HepG2 (cell line): Measurements from ENCODE around the gene ADAD2. TPM values are rescaled to one million over a fixed set of nuclear protein-coding genes. Genes with fewer than 3 reads are reported as not detected.

Source experiments
- ATAC-seq: fragments of 200-7000 bp; cut with Tn5 transposase; 3 replicates; pipeline ENCODE4 v1.9.1; 2020; ENCODE audit warnings: mild to moderate bottlenecking, moderate library complexity
- BruUV-seq: library from RNA; stranded (reverse); fragments of 400-500 nt; replicated peaks from 2 replicates; lab custom pipeline; 2021; lab: Mats Ljungman, UMichigan
- CTCF ChIA-PET: fragments of 300-600 bp; formaldehyde crosslinking; extraction: SDS; loops from one replicate; lab custom pipeline; 2021; ENCODE audit warnings: low total read pairs, inconsistent platforms, low intra/inter-chr PET ratio; lab: Yijun Ruan, JAX
- POLR2A ChIA-PET: fragments of 350-600 bp; sonication (Branson Sonifier 250); formaldehyde crosslinking; loops from one replicate; lab custom pipeline; 2020; ENCODE audit warnings: antibody characterized with exemption, inconsistent platforms; lab: Yijun Ruan, JAX
- DNase-seq: peaks from one replicate; pipeline ENCODE4 v3.0.0-alpha.2; 2015; ENCODE audit warnings: low spot score
- FAIRE-seq: peaks from 3 replicates; lab custom pipeline; 2011; peaks lifted over from hg19 to GRCh38; lab: Jason Lieb, UNC
- H2AFZ ChIP-seq: one replicate; pipeline ENCODE4 v1.6.1; 2011; ENCODE audit warnings: low read length, inconsistent platforms
- H3K27ac ChIP-seq: fragments of 300-600 bp; 3 replicates; pipeline ENCODE4 v1.8.0; 2011; ENCODE audit warnings: mixed run types, mild to moderate bottlenecking, mixed read lengths, low read length, inconsistent platforms; ENCODE audit not compliant: insufficient read depth; ENCODE audit errors: extremely low read length
- H3K27me3 ChIP-seq, 2 experiments: fragments of 200-600 bp in 1 of 2; 2 replicates in 1 of 2; 3 replicates in 1 of 2; pipeline versions ENCODE4 v1.6.0 to v1.8.0; 2011; ENCODE audit warnings: low read length in 2 of 2, mild to moderate bottlenecking in 2 of 2, moderate library complexity in 2 of 2, inconsistent platforms in 1 of 2; ENCODE audit not compliant: insufficient read depth in 2 of 2, control insufficient read depth in 1 of 2
- H3K36me3 ChIP-seq, 2 experiments: fragments of 200-600 bp in 1 of 2; replicated peaks in 1 of 2; 2 replicates in 1 of 2; 3 replicates in 1 of 2; pipeline versions ENCODE4 v1.5.1 to v1.8.0; 2011; ENCODE audit warnings: low read length in 2 of 2, inconsistent platforms in 1 of 2; ENCODE audit not compliant: insufficient read depth in 2 of 2, control insufficient read depth in 1 of 2
- H3K4me1 ChIP-seq: 2 replicates; pipeline ENCODE4 v1.5.1; 2012; ENCODE audit warnings: low read length, inconsistent platforms; ENCODE audit not compliant: insufficient read depth
- H3K4me2 ChIP-seq: 2 replicates; pipeline ENCODE4 v1.6.0; 2011; ENCODE audit warnings: low read depth, low read length, inconsistent platforms
- H3K4me3 ChIP-seq, 3 experiments: fragments of 200-600 bp in 1 of 3; sonication (generic), shearing (Covaris generic) in 1 of 3; replicated peaks in 1 of 3; 2 replicates each; pipeline ENCODE4 v1.5.1; 2011 to 2016; ENCODE audit warnings: low read length in 3 of 3, inconsistent platforms in 2 of 3, low read depth in 2 of 3, mild to moderate bottlenecking in 2 of 3, control low read depth in 1 of 3, mixed read lengths in 1 of 3; ENCODE audit not compliant: insufficient read depth in 1 of 3
- H3K79me2 ChIP-seq: one replicate; pipeline ENCODE4 v1.6.1; 2011; ENCODE audit warnings: low read length, inconsistent platforms; ENCODE audit not compliant: insufficient read depth
- H3K9ac ChIP-seq: 2 replicates; pipeline ENCODE4 v1.6.0; 2011; ENCODE audit warnings: mild to moderate bottlenecking, low read depth, low read length, inconsistent platforms; ENCODE audit not compliant: insufficient read depth
- H3K9me3 ChIP-seq: 2 replicates; pipeline ENCODE4 v1.5.1; 2012; ENCODE audit warnings: mild to moderate bottlenecking, low read length
- H4K20me1 ChIP-seq: 2 replicates; pipeline ENCODE4 v1.6.0; 2011; ENCODE audit warnings: inconsistent platforms, mild to moderate bottlenecking, low read length, moderate library complexity; ENCODE audit not compliant: insufficient read depth
- ARNTL ChIP-seq: sonication (generic); formaldehyde crosslinking; IDR thresholded peaks from 2 replicates; pipeline ENCODE4 v1.4.0; 2020; ENCODE audit warnings: mild to moderate bottlenecking, missing genetic modification reagents
- GATA4 ChIP-seq: sonication (generic); IDR thresholded peaks from 2 replicates; pipeline ENCODE4 v1.6.1; 2016; ENCODE audit warnings: antibody characterized with exemption, low read depth, borderline replicate concordance
- IRX3 ChIP-seq: sonication (generic); formaldehyde crosslinking; IDR thresholded peaks from 2 replicates; pipeline ENCODE4 v1.8.1; 2023; ENCODE audit warnings: mild to moderate bottlenecking, low read depth, missing genetic modification reagents, borderline replicate concordance
- KDM6A ChIP-seq: IDR thresholded peaks from 2 replicates; pipeline ENCODE4 v1.6.1; 2016; ENCODE audit warnings: low read depth
- KLF13 ChIP-seq: sonication (generic); formaldehyde crosslinking; IDR thresholded peaks from 2 replicates; pipeline ENCODE4 v1.4.0; 2020; ENCODE audit warnings: mild to moderate bottlenecking, missing genetic modification reagents
- MIER3 ChIP-seq: IDR thresholded peaks from 2 replicates; pipeline ENCODE4 v1.6.1; 2016; ENCODE audit warnings: missing compliant biosample characterization, borderline replicate concordance
- RBAK ChIP-seq: sonication (generic); formaldehyde crosslinking; IDR thresholded peaks from 2 replicates; pipeline ENCODE4 v1.5.1; 2020; ENCODE audit warnings: mild to moderate bottlenecking, missing genetic modification reagents
- RELA ChIP-seq: sonication (generic); formaldehyde crosslinking; IDR thresholded peaks from 2 replicates; pipeline ENCODE4 v1.4.0; 2020; ENCODE audit warnings: missing genetic modification reagents
- SNAI1 ChIP-seq: sonication (generic); formaldehyde crosslinking; IDR thresholded peaks from 2 replicates; pipeline ENCODE4 v1.5.0; 2020; ENCODE audit warnings: mild to moderate bottlenecking, missing genetic modification reagents, borderline replicate concordance
- ZNF33A ChIP-seq: sonication (generic); formaldehyde crosslinking; IDR thresholded peaks from 2 replicates; pipeline ENCODE4 v1.5.1; 2020; ENCODE audit warnings: missing genetic modification reagents, mild to moderate bottlenecking, moderate library complexity, borderline replicate concordance
- ZNF34 ChIP-seq: sonication (generic); formaldehyde crosslinking; IDR thresholded peaks from 2 replicates; pipeline ENCODE4 v1.4.0; 2020; ENCODE audit warnings: mild to moderate bottlenecking, missing genetic modification reagents, borderline replicate concordance
- ZNF547 ChIP-seq: sonication (generic); formaldehyde crosslinking; IDR thresholded peaks from 2 replicates; pipeline ENCODE4 v1.5.1; 2020; ENCODE audit warnings: mild to moderate bottlenecking, missing genetic modification reagents
- ZNF550 ChIP-seq: sonication (generic); formaldehyde crosslinking; IDR thresholded peaks from 2 replicates; pipeline ENCODE4 v1.4.0; 2020; ENCODE audit warnings: mild to moderate bottlenecking, missing genetic modification reagents, borderline replicate concordance
- ZNF781 ChIP-seq: sonication (generic); formaldehyde crosslinking; IDR thresholded peaks from 2 replicates; pipeline ENCODE4 v1.5.1; 2020; ENCODE audit warnings: borderline replicate concordance, mild to moderate bottlenecking, missing genetic modification reagents; ENCODE audit errors: not compliant biosample characterization
- ZNF790 ChIP-seq: sonication (generic); formaldehyde crosslinking; IDR thresholded peaks from 2 replicates; pipeline ENCODE4 v1.8.0; 2022; ENCODE audit warnings: missing genetic modification reagents, mild to moderate bottlenecking, borderline replicate concordance
- WGBS: methylation state at CpG from one replicate; pipeline ENCODE4 v1.1.6; 2017; ENCODE audit warnings: low lambda C conversion rate; 5-methylcytosine and 5-hydroxymethylcytosine counted together
- in situ Hi-C: cut with HindIII; loops from 2 replicates; pipeline ENCODE4 v1.10.0; 2017; ENCODE audit warnings: low pct_unique_long_range_greater_than_20kb; ENCODE audit not compliant: extremely low pct_ligation_motif_present
- intact Hi-C: fragments of 100-400 bp; cut with micrococcal nuclease; formaldehyde crosslinking; loops from one replicate; pipeline ENCODE4 v1.10.0; 2022; ENCODE audit not compliant: unreplicated experiment
- polyA plus RNA-seq, 8 experiments: library from polyadenylated mRNA; depleted of rRNA in 3 of 8; stranded (reverse) in 7 of 8; unstranded in 1 of 8; fragments of >200 nt; fragmentation: Illumina TruSeq in 4 of 8; extraction: Trizol in 4 of 8; gene quantifications; 2 replicates each; pipeline versions ENCODE4 v1.2.1 to v1.2.3, GENCODE V29; 2011 to 2016; ENCODE audit warnings: low read depth in 4 of 8, missing spikeins in 1 of 8, mixed read lengths in 1 of 8; ENCODE audit not compliant: insufficient read depth in 1 of 8
- total RNA-seq, 5 experiments: library from RNA; depleted of rRNA; stranded (reverse); fragments of >200 nt; fragmentation: Illumina TruSeq; extraction: Trizol; gene quantifications; 2 replicates each; pipeline ENCODE4 v1.2.3, GENCODE V29; 2016; ENCODE audit warnings: low read depth in 1 of 5
- TF ChIP-seq, protein P1 (sequence below): sonication (generic); formaldehyde crosslinking; IDR thresholded peaks from 2 replicates; pipeline ENCODE4 v1.4.0; 2020; ENCODE audit warnings: mild to moderate bottlenecking, missing genetic modification reagents
- TF ChIP-seq, protein P2 (sequence below): sonication (generic); formaldehyde crosslinking; conservative IDR thresholded peaks from 2 replicates; pipeline ENCODE4 v1.8.0; 2022; ENCODE audit warnings: low read depth, missing genetic modification reagents

Gene ADAD2
- total and polyA plus RNA-seq, 2 of the 13 experiments (the other 11 are each of a cell fraction or from before 2014, with no cell fraction given), result not detected

DNA sequence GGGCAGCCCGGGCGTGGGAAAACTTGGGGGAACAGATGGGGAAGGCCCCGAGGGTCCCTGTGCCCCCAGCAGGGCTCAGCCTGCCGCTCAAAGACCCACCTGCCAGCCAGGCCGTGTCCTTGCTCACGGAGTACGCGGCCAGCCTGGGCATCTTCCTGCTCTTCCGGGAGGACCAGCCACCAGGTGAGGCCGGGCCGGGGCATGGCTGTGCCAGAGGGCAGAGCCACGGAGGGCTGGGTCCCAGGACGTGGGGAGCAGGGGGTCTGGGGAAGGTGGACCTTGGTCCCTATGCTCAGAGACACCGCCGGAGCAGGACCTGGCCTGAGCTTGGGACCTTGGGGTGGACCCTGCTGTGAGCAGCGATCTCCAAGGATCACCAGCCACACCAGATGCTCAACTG lies 509 bp downstream of the ADAD2 start:
- no peak overlapping the region for H3K4me3 ChIP-seq
- no peaks in the 10 kb centered on the region for H4K20me1 ChIP-seq
- ATAC-seq (no peak), FAIRE-seq (no peak), DNase-seq (no peak)
- ChIA-PET POLR2A (no interaction called here), CTCF (no interaction called here)
- TF ChIP-seq IRX3 (CRISPR knock-in tag) (no peak), ZNF33A (CRISPR knock-in tag) (no peak), ZNF547 (CRISPR knock-in tag) (no peak), KLF13 (CRISPR knock-in tag) (no peak), MIER3 (CRISPR knock-in tag) (no peak), RELA (no peak), RBAK (CRISPR knock-in tag) (no peak), ZNF34 (CRISPR knock-in tag) (no peak), ZNF781 (CRISPR knock-in tag) (no peak), SNAI1 (no peak), ARNTL (CRISPR knock-in tag) (no peak), GATA4 (no peak), ZNF550 (CRISPR knock-in tag) (no peak), KDM6A (no peak), ZNF790 (CRISPR knock-in tag) (no peak)
- TF ChIP-seq, protein P1, sequence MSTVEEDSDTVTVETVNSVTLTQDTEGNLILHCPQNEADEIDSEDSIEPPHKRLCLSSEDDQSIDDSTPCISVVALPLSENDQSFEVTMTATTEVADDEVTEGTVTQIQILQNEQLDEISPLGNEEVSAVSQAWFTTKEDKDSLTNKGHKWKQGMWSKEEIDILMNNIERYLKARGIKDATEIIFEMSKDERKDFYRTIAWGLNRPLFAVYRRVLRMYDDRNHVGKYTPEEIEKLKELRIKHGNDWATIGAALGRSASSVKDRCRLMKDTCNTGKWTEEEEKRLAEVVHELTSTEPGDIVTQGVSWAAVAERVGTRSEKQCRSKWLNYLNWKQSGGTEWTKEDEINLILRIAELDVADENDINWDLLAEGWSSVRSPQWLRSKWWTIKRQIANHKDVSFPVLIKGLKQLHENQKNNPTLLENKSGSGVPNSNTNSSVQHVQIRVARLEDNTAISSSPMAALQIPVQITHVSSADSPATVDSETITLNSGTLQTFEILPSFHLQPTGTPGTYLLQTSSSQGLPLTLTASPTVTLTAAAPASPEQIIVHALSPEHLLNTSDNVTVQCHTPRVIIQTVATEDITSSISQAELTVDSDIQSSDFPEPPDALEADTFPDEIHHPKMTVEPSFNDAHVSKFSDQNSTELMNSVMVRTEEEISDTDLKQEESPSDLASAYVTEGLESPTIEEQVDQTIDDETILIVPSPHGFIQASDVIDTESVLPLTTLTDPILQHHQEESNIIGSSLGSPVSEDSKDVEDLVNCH (CRISPR knock-in tag), result no peak
- TF ChIP-seq, protein P2, sequence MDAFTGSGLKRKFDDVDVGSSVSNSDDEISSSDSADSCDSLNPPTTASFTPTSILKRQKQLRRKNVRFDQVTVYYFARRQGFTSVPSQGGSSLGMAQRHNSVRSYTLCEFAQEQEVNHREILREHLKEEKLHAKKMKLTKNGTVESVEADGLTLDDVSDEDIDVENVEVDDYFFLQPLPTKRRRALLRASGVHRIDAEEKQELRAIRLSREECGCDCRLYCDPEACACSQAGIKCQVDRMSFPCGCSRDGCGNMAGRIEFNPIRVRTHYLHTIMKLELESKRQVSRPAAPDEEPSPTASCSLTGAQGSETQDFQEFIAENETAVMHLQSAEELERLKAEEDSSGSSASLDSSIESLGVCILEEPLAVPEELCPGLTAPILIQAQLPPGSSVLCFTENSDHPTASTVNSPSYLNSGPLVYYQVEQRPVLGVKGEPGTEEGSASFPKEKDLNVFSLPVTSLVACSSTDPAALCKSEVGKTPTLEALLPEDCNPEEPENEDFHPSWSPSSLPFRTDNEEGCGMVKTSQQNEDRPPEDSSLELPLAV (CRISPR knock-in tag), result no peak
- H3K36me3 ChIP-seq, result no peaks in the 10 kb centered on the region
- no peak overlapping the region for H2AFZ ChIP-seq
- in situ Hi-C loops (loop anchor here (25.0 kb wide), 1 partner anchor 229 kb away; the partner anchor contains the start of genes NECAB2 and OSGIN1), intact Hi-C loops (no loop called here)
- H3K4me1 ChIP-seq, result no peaks in the 10 kb centered on the region
- peaks cover 11 to 39% of the 10 kb centered on the region in 2 experiments; a peak in 3 of 5 replicates for H3K27me3 ChIP-seq
- H3K9ac ChIP-seq, result no peak overlapping the region
- no peak overlapping the region for H3K27ac ChIP-seq
- H3K79me2 ChIP-seq, result peaks cover 4% of the 10 kb centered on the region
- 14% methylated on average over 3 of the region's 16 CpGs for WGBS
- no TSS peak for BruUV-seq
- no peak overlapping the region for H3K4me2 ChIP-seq
- H3K9me3 ChIP-seq, result no peaks in the 10 kb centered on the region
